NCI-H146 (cell line): ENCODE measurements around the gene TNPO2.

Experiments used
- DNase-seq: peaks from one replicate; lab custom pipeline; 2025; lab: John Stamatoyannopoulos, UW

Gene TNPO2

GRCh38 chr19:12676384-12676792 lies 47.3 kb downstream of the TNPO2 start:
- DNase-seq, result peak; percentile 89

- no peak for DNase-seq
These were observed 47.8 kb downstream of the TNPO2 start for GRCh38 chr19:12675940-12676339.

- no peak for DNase-seq
These were observed 48.3 kb downstream of the TNPO2 start for GRCh38 chr19:12675399-12675798.

GRCh38 chr19:12672744-12673143 lies 51.0 kb downstream of the TNPO2 start:
- no peak for DNase-seq

- DNase-seq, result no peak
These were observed 53.4 kb downstream of the TNPO2 start for GRCh38 chr19:12670159-12670928.

- DNase-seq, result peak; percentile 86
These were observed 54.2 kb downstream of the TNPO2 start for GRCh38 chr19:12669270-12670158.

- DNase-seq, result peak; percentile 71
These were observed 54.8 kb downstream of the TNPO2 start for GRCh38 chr19:12668932-12669269.

- no peak for DNase-seq
These were observed 55.4 kb downstream of the TNPO2 start for GRCh38 chr19:12668346-12668745.

- DNase-seq, result no peak
These were observed 55.9 kb downstream of the TNPO2 start for GRCh38 chr19:12667731-12668302.

GRCh38 chr19:12666265-12667048 lies 57.3 kb downstream of the TNPO2 start, which contains the start of the genes MAN2B1 and WDR83:
Gene MAN2B1 (minus strand): TSS chr19:12666742. CDS start chr19:12666701, 41 bp downstream.
Gene WDR83 (plus strand): TSS chr19:12666807. CDS start chr19:12669791, 2,984 bp downstream.
- DNase-seq, result peak; percentile 92

GRCh38 chr19:12665671-12666264 lies 58.0 kb downstream of the TNPO2 start:
- no peak for DNase-seq

- no peak for DNase-seq
These were observed 58.5 kb downstream of the TNPO2 start for GRCh38 chr19:12665281-12665573.

- peak; percentile 37 for DNase-seq
These were observed 59.1 kb downstream of the TNPO2 start for GRCh38 chr19:12664406-12665280.

- no peak for DNase-seq
These were observed 62.8 kb downstream of the TNPO2 start for GRCh38 chr19:12660980-12661379.

- DNase-seq, result no peak
These were observed 65.8 kb downstream of the TNPO2 start for GRCh38 chr19:12657966-12658365.

- DNase-seq, result no peak
These were observed 66.7 kb downstream of the TNPO2 start for GRCh38 chr19:12656899-12657571.

GRCh38 chr19:12655546-12655945 lies 68.2 kb downstream of the TNPO2 start:
- DNase-seq, result no peak

- DNase-seq, result no peak
These were observed 71.5 kb downstream of the TNPO2 start for GRCh38 chr19:12652219-12652618.

GRCh38 chr19:12649941-12650340 lies 73.8 kb downstream of the TNPO2 start:
- DNase-seq, result no peak
